ENCODE data around the gene GFER.
"Not testable (repeated sequence)": the region's sequence is repeated elsewhere in the genome, so short reads cannot be mapped to it uniquely, and the experiment has no call there.

GFER gene

GRCh38 chr16:1944612-1945199, 39.3 kb upstream of the GFER start:
- H3K4me3 ChIP-seq (ENCODE audit: extremely low read depth, insufficient read depth, low read length, poor library complexity, severe bottlenecking) = no peak overlapping the region
- H3K27ac ChIP-seq (ENCODE audit: low read depth, low read length, severe bottlenecking) = no peak overlapping the region
- peaks cover 4% of the 10 kb centered on the region for H3K4me1 ChIP-seq (ENCODE audit: control insufficient read depth, insufficient read depth, low read length, poor library complexity, severe bottlenecking)
- WGBS, 2 experiments (ENCODE audit: insufficient coverage in 2 of 2) = 97% methylated on average over 6 to 14 of the region's 21 CpGs
- H3K36me3 ChIP-seq (ENCODE audit: control insufficient read depth, insufficient read depth, low read length) = peaks cover 6% of the 10 kb centered on the region
- no peaks in the 10 kb centered on the region for H3K9me3 ChIP-seq (ENCODE audit: control insufficient read depth, low read length)

DNA sequence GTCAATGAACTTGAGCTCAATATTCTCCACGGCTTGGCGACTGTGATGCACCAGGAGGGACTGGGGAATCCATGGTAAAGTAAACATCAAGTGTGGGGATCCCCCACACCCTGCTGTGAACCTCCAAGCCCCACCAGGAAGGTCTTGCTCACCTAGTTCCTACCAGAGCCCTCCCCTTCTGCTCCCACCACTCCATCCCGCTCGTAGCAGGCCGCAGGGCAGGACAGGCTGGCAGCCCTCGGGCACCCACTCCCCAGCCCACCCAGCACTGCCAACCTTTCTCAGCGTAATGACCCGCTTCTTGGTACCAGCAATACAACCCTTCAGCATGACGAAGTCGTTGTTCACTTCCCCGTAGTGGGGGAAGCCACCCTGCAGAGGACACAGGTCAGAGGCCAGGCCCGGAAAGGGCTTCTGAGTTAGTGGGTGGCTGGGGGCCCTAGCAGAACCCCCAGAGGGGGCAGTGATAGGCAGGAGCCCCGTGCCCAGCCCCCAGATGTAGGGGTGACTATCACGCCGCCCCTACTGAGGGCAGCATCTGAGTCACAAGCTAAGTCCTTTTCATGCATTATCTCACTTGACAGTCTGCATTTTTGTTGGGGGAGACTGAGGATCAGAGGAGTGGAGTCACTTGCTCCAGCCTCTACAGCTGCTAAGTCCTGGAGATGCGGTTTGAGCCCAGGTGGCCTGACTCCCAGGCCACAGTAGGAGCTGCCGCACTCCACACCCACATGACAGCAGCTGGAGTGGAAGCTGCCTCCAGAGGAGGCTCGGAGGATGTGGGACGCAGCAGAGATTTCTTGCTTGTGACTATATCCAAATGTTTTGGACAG, 38.2 kb upstream of the GFER start:
- Histone ChIP-seq H3K9me3 (ENCODE audit: control insufficient read depth, low read length) (no peaks in the 10 kb centered on the region), H3K27ac (ENCODE audit: low read depth, low read length, severe bottlenecking) (no peak overlapping the region), H3K36me3 (ENCODE audit: control insufficient read depth, insufficient read depth, low read length) (peaks cover 2% of the 10 kb centered on the region), H3K4me1 (ENCODE audit: control insufficient read depth, insufficient read depth, low read length, poor library complexity, severe bottlenecking) (peaks cover 4% of the 10 kb centered on the region), H3K4me3 (ENCODE audit: extremely low read depth, insufficient read depth, low read length, poor library complexity, severe bottlenecking) (no peak overlapping the region)
- 93 to 96% methylated on average over 13 to 15 of the region's 19 CpGs for WGBS, 2 experiments (ENCODE audit: insufficient coverage in 2 of 2)

- Histone ChIP-seq H3K36me3 (ENCODE audit: control insufficient read depth, insufficient read depth, low read length) (no peaks in the 10 kb centered on the region), H3K27ac (ENCODE audit: low read depth, low read length, severe bottlenecking) (no peak overlapping the region), H3K4me1 (ENCODE audit: control insufficient read depth, insufficient read depth, low read length, poor library complexity, severe bottlenecking) (peaks cover 4% of the 10 kb centered on the region), H3K9me3 (ENCODE audit: control insufficient read depth, low read length) (no peaks in the 10 kb centered on the region), H3K4me3 (ENCODE audit: extremely low read depth, insufficient read depth, low read length, poor library complexity, severe bottlenecking) (no peak overlapping the region)
- 90 to 92% methylated on average over 34 to 35 of the region's 38 CpGs for whole genome bisulfite sequencing, 2 experiments (ENCODE audit: insufficient coverage in 2 of 2)
Observed at GRCh38 chr16:1946495-1947368, 37.3 kb upstream of the GFER start.

GRCh38 chr16:1947369-1947670, 36.7 kb upstream of the GFER start:
- Histone ChIP-seq H3K27ac (ENCODE audit: low read depth, low read length, severe bottlenecking) (no peak overlapping the region), H3K4me3 (ENCODE audit: extremely low read depth, insufficient read depth, low read length, poor library complexity, severe bottlenecking) (no peak overlapping the region), H3K4me1 (ENCODE audit: control insufficient read depth, insufficient read depth, low read length, poor library complexity, severe bottlenecking) (peaks cover under 1% of the 10 kb centered on the region), H3K36me3 (ENCODE audit: control insufficient read depth, insufficient read depth, low read length) (no peaks in the 10 kb centered on the region), H3K9me3 (ENCODE audit: control insufficient read depth, low read length) (no peaks in the 10 kb centered on the region)
- WGBS, 2 experiments (ENCODE audit: insufficient coverage in 2 of 2) = 91 to 93% methylated on average over 7 to 9 of the region's 9 CpGs

GRCh38 chr16:1949507-1949906, 34.5 kb upstream of the GFER start:
- no peaks in the 10 kb centered on the region for H3K36me3 ChIP-seq (ENCODE audit: control insufficient read depth, insufficient read depth, low read length)
- no peaks in the 10 kb centered on the region for H3K4me1 ChIP-seq (ENCODE audit: control insufficient read depth, insufficient read depth, low read length, poor library complexity, severe bottlenecking)
- H3K4me3 ChIP-seq (ENCODE audit: extremely low read depth, insufficient read depth, low read length, poor library complexity, severe bottlenecking) = no peak overlapping the region
- H3K27ac ChIP-seq (ENCODE audit: low read depth, low read length, severe bottlenecking) = no peak overlapping the region
- 97 to 100% methylated on average over 3 to 8 of the region's 11 CpGs for WGBS, 2 experiments (ENCODE audit: insufficient coverage in 2 of 2)
- H3K9me3 ChIP-seq (ENCODE audit: control insufficient read depth, low read length) = no peaks in the 10 kb centered on the region

DNA sequence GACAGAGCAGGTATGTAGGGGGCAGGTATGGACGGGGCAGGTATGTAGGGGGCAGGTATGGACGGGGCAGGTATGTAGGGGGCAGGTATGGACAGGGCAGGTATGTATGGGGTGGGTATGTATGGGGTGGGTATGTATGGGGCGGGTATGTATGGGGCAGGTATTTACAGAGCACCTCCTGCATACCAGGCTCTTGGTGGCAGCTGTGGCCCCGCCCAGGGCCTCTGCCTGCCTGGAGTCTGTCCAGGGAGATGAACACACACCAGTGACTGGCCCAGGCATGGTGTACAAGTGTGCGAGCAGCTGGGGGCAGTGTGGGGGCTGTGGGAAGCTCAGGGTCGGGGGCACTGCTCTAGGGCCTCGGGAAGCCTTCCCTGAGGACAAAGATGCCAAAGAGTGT, 33.9 kb upstream of the GFER start:
- no peak overlapping the region for H3K27ac ChIP-seq (ENCODE audit: low read depth, low read length, severe bottlenecking)
- WGBS, 2 experiments (ENCODE audit: insufficient coverage in 2 of 2) = 81 to 89% methylated on average over 4 of the region's 7 CpGs
- H3K9me3 ChIP-seq (ENCODE audit: control insufficient read depth, low read length) = no peaks in the 10 kb centered on the region
- no peaks in the 10 kb centered on the region for H3K36me3 ChIP-seq (ENCODE audit: control insufficient read depth, insufficient read depth, low read length)
- no peaks in the 10 kb centered on the region for H3K4me1 ChIP-seq (ENCODE audit: control insufficient read depth, insufficient read depth, low read length, poor library complexity, severe bottlenecking)
- H3K4me3 ChIP-seq (ENCODE audit: extremely low read depth, insufficient read depth, low read length, poor library complexity, severe bottlenecking) = no peak overlapping the region

DNA sequence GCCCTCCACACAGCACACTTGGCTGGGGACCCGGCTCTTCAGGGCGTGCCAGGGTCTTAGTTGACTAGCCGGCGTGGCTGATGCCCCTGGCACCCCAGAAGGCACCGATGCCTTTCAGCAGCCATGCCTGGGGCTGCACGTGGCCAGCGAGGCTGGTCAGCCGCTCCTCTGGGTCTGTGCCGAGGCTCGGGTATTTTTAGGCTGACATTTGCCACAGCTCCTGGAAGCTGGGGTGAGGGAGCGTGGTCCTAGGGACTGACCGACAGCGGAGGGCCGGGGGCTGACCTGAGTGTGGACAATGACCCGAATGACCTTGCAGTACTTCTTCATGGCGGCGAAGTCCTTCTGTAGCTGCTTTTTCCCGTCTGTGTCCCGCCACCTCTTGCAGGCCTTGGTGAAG, 33.4 kb upstream of the GFER start:
- Histone ChIP-seq H3K4me1 (ENCODE audit: control insufficient read depth, insufficient read depth, low read length, poor library complexity, severe bottlenecking) (no peaks in the 10 kb centered on the region), H3K36me3 (ENCODE audit: control insufficient read depth, insufficient read depth, low read length) (no peaks in the 10 kb centered on the region), H3K9me3 (ENCODE audit: control insufficient read depth, low read length) (no peaks in the 10 kb centered on the region), H3K4me3 (ENCODE audit: extremely low read depth, insufficient read depth, low read length, poor library complexity, severe bottlenecking) (no peak overlapping the region), H3K27ac (ENCODE audit: low read depth, low read length, severe bottlenecking) (no peak overlapping the region)
- 93% methylated on average over 17 to 19 of the region's 19 CpGs for WGBS, 2 experiments (ENCODE audit: insufficient coverage in 2 of 2)

- WGBS, 2 experiments (ENCODE audit: insufficient coverage in 2 of 2) = 91 to 94% methylated on average over 21 to 22 of the region's 22 CpGs
- Histone ChIP-seq H3K9me3 (ENCODE audit: control insufficient read depth, low read length) (no peaks in the 10 kb centered on the region), H3K36me3 (ENCODE audit: control insufficient read depth, insufficient read depth, low read length) (no peaks in the 10 kb centered on the region), H3K27ac (ENCODE audit: low read depth, low read length, severe bottlenecking) (no peak overlapping the region), H3K4me1 (ENCODE audit: control insufficient read depth, insufficient read depth, low read length, poor library complexity, severe bottlenecking) (no peaks in the 10 kb centered on the region), H3K4me3 (ENCODE audit: extremely low read depth, insufficient read depth, low read length, poor library complexity, severe bottlenecking) (no peak overlapping the region)
Observed at GRCh38 chr16:1953734-1954133, 30.3 kb upstream of the GFER start.

- WGBS, 2 experiments (ENCODE audit: insufficient coverage in 2 of 2) = 93 to 96% methylated on average over 17 to 19 of the region's 22 CpGs
- peaks cover 13% of the 10 kb centered on the region for H3K36me3 ChIP-seq (ENCODE audit: control insufficient read depth, insufficient read depth, low read length)
- not testable (repeated sequence) for H3K4me3 ChIP-seq (ENCODE audit: extremely low read depth, insufficient read depth, low read length, poor library complexity, severe bottlenecking); H3K27ac ChIP-seq (ENCODE audit: low read depth, low read length, severe bottlenecking); H3K9me3 ChIP-seq (ENCODE audit: control insufficient read depth, low read length)
- peaks cover 13% of the 10 kb centered on the region for H3K4me1 ChIP-seq (ENCODE audit: control insufficient read depth, insufficient read depth, low read length, poor library complexity, severe bottlenecking)
Observed at GRCh38 chr16:1957434-1958142, 26.4 kb upstream of the GFER start.

GRCh38 chr16:1958143-1958491, 25.9 kb upstream of the GFER start:
- not testable (repeated sequence) for H3K4me3 ChIP-seq (ENCODE audit: extremely low read depth, insufficient read depth, low read length, poor library complexity, severe bottlenecking); H3K27ac ChIP-seq (ENCODE audit: low read depth, low read length, severe bottlenecking); H3K9me3 ChIP-seq (ENCODE audit: control insufficient read depth, low read length)
- Histone ChIP-seq H3K4me1 (ENCODE audit: control insufficient read depth, insufficient read depth, low read length, poor library complexity, severe bottlenecking) (peaks cover 18% of the 10 kb centered on the region), H3K36me3 (ENCODE audit: control insufficient read depth, insufficient read depth, low read length) (peaks cover 18% of the 10 kb centered on the region)
- 97 to 98% methylated on average over 12 to 30 of the region's 30 CpGs for WGBS, 2 experiments (ENCODE audit: insufficient coverage in 2 of 2)
